Fibroblast of lung (primary cell): ENCODE measurements around the gene PALLD. TPM values are rescaled to one million over a fixed set of nuclear protein-coding genes. Genes with fewer than 3 reads are reported as not detected.
A peak's percentile ranks its signal among the peaks of the same experiment; 100 is the strongest.
"Not testable (repeated sequence)": the region's sequence is repeated elsewhere in the genome, so short reads cannot be mapped to it uniquely, and the experiment has no call there.

Experiments used
- DNase-seq, 2 donors: peaks; one replicate each; pipeline versions ENCODE4 v3.0.0 to v3.0.0-alpha.2; 2010; ENCODE audit warnings: low read depth in 2 of 2
- H2AFZ ChIP-seq: 2 replicates; pipeline ENCODE4 v1.5.1; 2012; ENCODE audit warnings: low read length, control low read depth, inconsistent platforms
- H3K27ac ChIP-seq: 2 replicates; pipeline ENCODE4 v1.5.1; 2011; ENCODE audit warnings: low read length, control low read depth; ENCODE audit not compliant: insufficient read depth
- H3K27me3 ChIP-seq: 2 replicates; pipeline ENCODE4 v1.5.1; 2011; ENCODE audit warnings: mild to moderate bottlenecking, low read length; ENCODE audit not compliant: control insufficient read depth, insufficient read depth
- H3K36me3 ChIP-seq: 2 replicates; pipeline ENCODE4 v1.5.1; 2011; ENCODE audit warnings: low read length; ENCODE audit not compliant: control insufficient read depth, insufficient read depth
- H3K4me1 ChIP-seq: 2 replicates; pipeline ENCODE4 v1.5.1; 2011; ENCODE audit warnings: low read length; ENCODE audit not compliant: control insufficient read depth, insufficient read depth; ENCODE audit errors: extremely low read depth
- H3K4me2 ChIP-seq: 2 replicates; pipeline ENCODE4 v1.5.1; 2011; ENCODE audit warnings: low read length, control low read depth; ENCODE audit not compliant: insufficient read depth; ENCODE audit errors: extremely low read depth
- H3K4me3 ChIP-seq, 4 experiments: fragments of 200-600 bp in 1 of 4; sonication (generic) in 1 of 4; replicated peaks in 1 of 4; 2 replicates each; pipeline ENCODE4 v1.5.1; 2011 to 2016; ENCODE audit warnings: low read length in 4 of 4, low read depth in 3 of 4, mild to moderate bottlenecking in 3 of 4, control low read depth in 2 of 4, inconsistent platforms in 1 of 4, mixed read lengths in 1 of 4; ENCODE audit not compliant: insufficient read depth in 1 of 4; ENCODE audit errors: control extremely low read depth in 1 of 4
- H3K79me2 ChIP-seq: 2 replicates; pipeline ENCODE4 v1.5.1; 2012; ENCODE audit warnings: mild to moderate bottlenecking, low read length, inconsistent platforms; ENCODE audit not compliant: control insufficient read depth, insufficient read depth
- H3K9ac ChIP-seq: 2 replicates; pipeline ENCODE4 v1.5.1; 2011; ENCODE audit warnings: mild to moderate bottlenecking, low read length, control low read depth; ENCODE audit not compliant: insufficient read depth
- H3K9me3 ChIP-seq: 2 replicates; pipeline ENCODE4 v1.5.1; 2012; ENCODE audit warnings: low read depth, low read length; ENCODE audit not compliant: control insufficient read depth, insufficient read depth
- H4K20me1 ChIP-seq: 2 replicates; pipeline ENCODE4 v1.5.1; 2011; ENCODE audit warnings: low read length; ENCODE audit not compliant: control insufficient read depth, insufficient read depth; ENCODE audit errors: extremely low read depth
- CTCF ChIP-seq, 2 donors: IDR thresholded peaks in 1 of 2; conservative IDR thresholded peaks in 1 of 2; 1 replicate in 1 of 2; 2 replicates in 1 of 2; pipeline ENCODE4 v1.5.1; 2011 to 2012; ENCODE audit warnings: low read length in 2 of 2, control low read depth in 1 of 2, inconsistent platforms in 1 of 2, low read depth in 1 of 2, mild to moderate bottlenecking in 1 of 2
- EZH2 ChIP-seq: IDR thresholded peaks from 2 replicates; pipeline ENCODE4 v1.5.1; 2012; ENCODE audit warnings: low read length, control low read depth, mild to moderate bottlenecking; ENCODE audit errors: missing control alignments
- polyA plus RNA-seq, 2 donors: library from polyadenylated mRNA; depleted of rRNA in 1 of 2; stranded (reverse) in 1 of 2; unstranded in 1 of 2; fragments of >200 nt; gene quantifications; 2 replicates each; pipeline ENCODE4 v1.2.1, GENCODE V29; 2011 to 2012; ENCODE audit warnings: missing spikeins in 1 of 2
- total RNA-seq: library from RNA; depleted of rRNA; stranded (reverse); fragments of >200 nt; gene quantifications from 2 replicates; pipeline ENCODE4 v1.2.1, GENCODE V29; 2014

PALLD gene
- total and polyA plus RNA-seq, 2 donors (not counting 1 experiment from before 2014, with no cell fraction given): 200 to 205 TPM

- H3K9ac ChIP-seq: no peak overlapping the region
- H3K4me2 ChIP-seq: no peak overlapping the region
- no peak for DNase-seq
- TF ChIP-seq EZH2: no peak
- peak; percentile 35 to 47 for TF ChIP-seq CTCF (conservative IDR thresholded peaks at IDR 0.05 in 1 of 2, IDR thresholded peaks at IDR 0.05 in 1 of 2; ENCODE audit: low read depth in 1 of 2, low read length in 2 of 2)
- no peaks in the 10 kb centered on the region for H3K36me3 ChIP-seq
- no peaks in the 10 kb centered on the region for H3K79me2 ChIP-seq
- no peak overlapping the region for H2AFZ ChIP-seq
- no peaks in the 10 kb centered on the region for H4K20me1 ChIP-seq
- H3K27me3 ChIP-seq: no peaks in the 10 kb centered on the region
- no peaks in the 10 kb centered on the region for H3K9me3 ChIP-seq
- H3K4me1 ChIP-seq: no peaks in the 10 kb centered on the region
- H3K27ac ChIP-seq: no peak overlapping the region
- no peak overlapping the region for H3K4me3 ChIP-seq
Measured at GRCh38 chr4:168942985-168943384, 446.1 kb downstream of the PALLD start.

- TF ChIP-seq EZH2: no peak
- no peak for TF ChIP-seq CTCF (conservative IDR thresholded peaks at IDR 0.05 in 1 of 2, IDR thresholded peaks at IDR 0.05 in 1 of 2; ENCODE audit: low read depth in 1 of 2, low read length in 2 of 2)
- Histone ChIP-seq H4K20me1 (no peaks in the 10 kb centered on the region), H2AFZ (no peak overlapping the region), H3K9me3 (no peaks in the 10 kb centered on the region), H3K36me3 (no peaks in the 10 kb centered on the region), H3K27ac (no peak overlapping the region), H3K27me3 (no peaks in the 10 kb centered on the region), H3K4me2 (no peak overlapping the region), H3K9ac (no peak overlapping the region), H3K79me2 (no peaks in the 10 kb centered on the region), H3K4me3 (no peak overlapping the region), H3K4me1 (no peaks in the 10 kb centered on the region)
- no peak for DNase-seq
Measured at GRCh38 chr4:168945291-168945690, 448.4 kb downstream of the PALLD start.

- DNase-seq, H3K79me2 ChIP-seq, H2AFZ ChIP-seq, H3K4me3 ChIP-seq, H3K9ac ChIP-seq, H3K27me3 ChIP-seq, H3K4me1 ChIP-seq, H3K27ac ChIP-seq, H3K4me2 ChIP-seq, H3K36me3 ChIP-seq, H4K20me1 ChIP-seq, H3K9me3 ChIP-seq: not testable (repeated sequence)
Measured at GRCh38 chr4:168952821-168953246, 456.0 kb downstream of the PALLD start.
